GM12878 (cell line): ENCODE results near the gene MMP14. TPM values are rescaled to one million over a fixed set of nuclear protein-coding genes. Genes with fewer than 3 reads are reported as not detected.
"Not testable (repeated sequence)": the region's sequence is repeated elsewhere in the genome, so short reads cannot be mapped to it uniquely, and the experiment has no call there.

ENCODE experiments used
- ATAC-seq: fragments of 200-7000 bp; cut with Tn5 transposase; 3 replicates; pipeline ENCODE4 v1.9.1; 2020; ENCODE audit warnings: mild to moderate bottlenecking, moderate library complexity
- BruUV-seq: library from RNA; stranded (reverse); fragments of 400-500 nt; replicated peaks from 2 replicates; lab custom pipeline; 2021; lab: Mats Ljungman, UMichigan
- CTCF ChIA-PET: fragments of 300-600 bp; sonication (Branson Sonifier 250); formaldehyde crosslinking; extraction: SDS; loops from one replicate; lab custom pipeline; 2021; ENCODE audit warnings: inconsistent platforms; lab: Yijun Ruan, JAX
- POLR2A ChIA-PET: fragments of 350-600 bp; formaldehyde crosslinking; extraction: SDS; loops from one replicate; lab custom pipeline; 2021; ENCODE audit warnings: inconsistent platforms; lab: Charles Lee
- RAD21 ChIA-PET: fragments of 300-600 bp; sonication (Branson Sonifier 250); formaldehyde crosslinking; loops from one replicate; lab custom pipeline; 2023; ENCODE audit warnings: antibody characterized with exemption; ENCODE audit not compliant: unreplicated experiment; lab: Charles Lee
- SMC1A ChIA-PET: fragments of 300-600 bp; sonication (Branson Sonifier 250); formaldehyde crosslinking; loops from one replicate; lab custom pipeline; 2023; ENCODE audit not compliant: unreplicated experiment, uncharacterized antibody; lab: Charles Lee
- DNase-seq: peaks from one replicate; pipeline ENCODE4 v3.0.0-alpha.2; 2011; ENCODE audit warnings: low read depth, low spot score
- FAIRE-seq: peaks from 3 replicates; lab custom pipeline; 2011; peaks lifted over from hg19 to GRCh38; lab: Jason Lieb, UNC
- H2AFZ ChIP-seq: 2 replicates; pipeline ENCODE4 v1.6.0; 2011; ENCODE audit warnings: low read depth, low read length, control low read depth; ENCODE audit not compliant: control insufficient read depth
- H3K27ac ChIP-seq: 2 replicates; pipeline ENCODE4 v1.5.1; 2011; ENCODE audit warnings: control low read depth; ENCODE audit not compliant: control insufficient read depth, insufficient read depth
- H3K27me3 ChIP-seq, 2 experiments: replicated peaks in 1 of 2; 2 replicates each; pipeline versions ENCODE4 v1.6.0 to v1.6.1; 2011; ENCODE audit warnings: low read length in 1 of 2; ENCODE audit not compliant: control insufficient read depth in 2 of 2, insufficient read depth in 2 of 2
- H3K36me3 ChIP-seq, 2 experiments: 2 replicates each; pipeline ENCODE4 v1.5.1; 2011; ENCODE audit warnings: low read length in 1 of 2; ENCODE audit not compliant: control insufficient read depth in 2 of 2, insufficient read depth in 2 of 2
- H3K4me1 ChIP-seq: 2 replicates; pipeline ENCODE4 v1.6.1; 2011; ENCODE audit warnings: mild to moderate bottlenecking, low read length, moderate library complexity, mixed read lengths; ENCODE audit not compliant: control insufficient read depth, insufficient read depth
- H3K4me2 ChIP-seq: 2 replicates; pipeline ENCODE4 v1.6.0; 2011; ENCODE audit warnings: control low read depth; ENCODE audit not compliant: control insufficient read depth, insufficient read depth
- H3K4me3 ChIP-seq: fragments of 200-600 bp; sonication (generic); 2 replicates; pipeline ENCODE4 v1.5.1; 2016
- H3K79me2 ChIP-seq: 2 replicates; pipeline ENCODE4 v1.6.0; 2011; ENCODE audit warnings: low read length; ENCODE audit not compliant: control insufficient read depth, insufficient read depth
- H3K9ac ChIP-seq: 2 replicates; pipeline ENCODE4 v1.8.0; 2011; ENCODE audit warnings: low read length, control low read depth, mixed read lengths; ENCODE audit not compliant: control insufficient read depth, insufficient read depth
- H3K9me3 ChIP-seq: replicated peaks from 3 replicates; pipeline ENCODE4 v1.5.1; 2011; ENCODE audit warnings: mild to moderate bottlenecking, low read length; ENCODE audit not compliant: control insufficient read depth, insufficient read depth
- H4K20me1 ChIP-seq: 2 replicates; pipeline ENCODE4 v1.6.0; 2011; ENCODE audit not compliant: control insufficient read depth, insufficient read depth
- BRCA1 ChIP-seq: IDR thresholded peaks from 2 replicates; pipeline ENCODE4 v1.6.1; 2011; ENCODE audit warnings: low read depth, low read length, improper control_type of control experiment
- SREBF1 ChIP-seq: IDR thresholded peaks from 2 replicates; pipeline ENCODE4 v1.6.1; 2012; ENCODE audit warnings: mild to moderate bottlenecking, low read length
- ZNF274 ChIP-seq: IDR thresholded peaks from one replicate; pipeline ENCODE4 v1.8.0; 2011; ENCODE audit not compliant: insufficient read length, insufficient read depth
- WGBS: methylation state at CpG from one replicate; pipeline ENCODE4 v1.1.6; 2016; ENCODE audit warnings: low lambda C conversion rate; ENCODE audit not compliant: insufficient replicate concordance, insufficient coverage; ENCODE audit errors: missing lambda C conversion rate; 5-methylcytosine and 5-hydroxymethylcytosine counted together
- in situ Hi-C: fragments of 300-500 bp; cut with MboI; formaldehyde crosslinking; loops from 9 replicates; pipeline ENCODE4 v1.14.3; 2018; ENCODE audit warnings: mixed read lengths
- intact Hi-C: fragments of 100-400 bp; cut with micrococcal nuclease; formaldehyde crosslinking; loops from one replicate; pipeline ENCODE4 v1.14.2; 2022; ENCODE audit not compliant: unreplicated experiment
- polyA plus RNA-seq, 11 experiments: library from polyadenylated mRNA; depleted of rRNA in 4 of 11; unstranded in 6 of 11; stranded (reverse) in 5 of 11; fragments of >200 nt; fragmentation: Nextera tagmentation in 4 of 11; fragmentation: Illumina TruSeq in 1 of 11; extraction: Ambion mirVana in 4 of 11; extraction: Trizol in 1 of 11; gene quantifications; 1 replicate in 1 of 11; 2 replicates in 10 of 11; pipeline versions ENCODE4 v1.2.1 to v1.2.3, GENCODE V29; 2011 to 2016; ENCODE audit warnings: inconsistent platforms in 2 of 11, missing spikeins in 2 of 11, low read depth in 1 of 11
- total RNA-seq, 4 experiments: library from RNA; depleted of rRNA in 3 of 4; stranded (reverse); fragments of >200 nt in 3 of 4; fragmentation: Illumina TruSeq in 1 of 4; extraction: Trizol in 1 of 4; gene quantifications; 2 replicates each; pipeline versions ENCODE4 v1.2.1 to v1.2.3, GENCODE V29; 2013 to 2021
- TF ChIP-seq, protein P1 (sequence below): fragments of 450-650 bp; IDR thresholded peaks from 2 replicates; pipeline ENCODE4 v1.6.1; 2017; ENCODE audit warnings: borderline replicate concordance

MMP14 gene
- total and polyA plus RNA-seq, 10 of the 15 experiments (the other 5 are each of a cell fraction or from before 2014, with no cell fraction given), result 0.31 to 1.9 (median 0.70) TPM; not detected in 2

DNA sequence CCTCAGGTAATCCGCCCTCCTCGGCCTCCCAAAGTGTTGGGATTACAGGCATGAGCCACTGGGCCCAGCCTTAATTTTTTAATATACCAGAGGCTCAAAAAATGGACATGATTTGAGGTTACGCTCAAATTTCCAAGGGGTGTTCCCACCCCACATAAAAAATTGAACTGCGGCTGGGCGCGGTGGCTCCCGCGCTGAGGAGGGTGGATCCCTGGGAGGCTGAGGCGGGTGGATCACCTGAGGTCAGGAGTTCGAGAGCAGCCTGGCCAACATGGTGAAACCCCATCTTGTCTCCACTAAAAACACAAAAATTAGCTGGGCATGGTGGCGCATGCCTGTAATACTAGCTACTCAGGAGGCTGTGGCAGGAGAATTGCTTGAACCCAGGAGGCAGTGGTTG is 17.9 kb downstream of the MMP14 start:
- SMC1A ChIA-PET, result interaction anchor here (0.6 to 7.3 kb wide), 26 partner anchors 9 to 464 kb away, joined by 3 to 104 read pairs (median 6); partner anchors contain the start of genes LRP10, MMP14, MRPL52 and OXA1L
- not testable (repeated sequence) for H3K9me3 ChIP-seq

DNA sequence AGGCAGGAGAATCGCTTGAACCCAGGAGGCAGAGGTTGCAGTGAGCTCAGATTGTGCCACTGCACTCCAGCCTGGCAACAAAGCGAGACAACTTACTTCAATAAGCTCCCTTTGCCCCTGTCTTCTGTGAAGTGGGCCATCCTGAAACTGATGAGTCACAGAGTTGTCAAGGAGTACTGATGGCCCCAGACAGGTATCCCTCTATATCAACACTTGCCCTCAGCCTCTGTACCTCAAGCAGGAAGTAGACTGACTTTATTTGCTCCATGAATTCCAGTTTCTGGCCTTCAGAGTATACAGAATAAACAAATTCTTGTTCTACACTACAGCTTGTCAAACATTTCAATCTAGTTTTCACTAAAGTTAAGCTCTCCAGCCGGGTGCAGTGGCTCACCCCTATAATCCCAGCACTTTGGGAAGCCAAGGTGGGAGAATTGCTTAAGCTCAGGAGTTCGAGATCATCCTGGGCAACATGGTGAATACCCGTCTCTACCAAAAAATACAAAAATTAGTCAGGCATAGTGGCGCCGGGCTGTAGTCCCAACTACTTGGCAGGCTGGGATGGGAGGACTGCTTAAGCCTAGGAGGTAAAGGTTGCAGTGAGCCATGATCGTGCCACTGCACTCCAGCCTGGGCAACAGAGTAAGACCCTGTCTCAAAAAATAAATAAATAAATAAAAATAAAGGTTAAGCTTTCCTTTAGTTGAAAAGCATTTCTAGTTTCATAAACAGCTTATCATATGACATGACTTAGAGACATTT is 18.8 kb downstream of the MMP14 start:
- SMC1A ChIA-PET, result interaction anchor here (0.9 to 7.3 kb wide), 21 partner anchors 11 to 298 kb away, joined by 3 to 104 read pairs (median 6); partner anchors contain the start of genes LRP10, MMP14 and OXA1L
- FAIRE-seq (no peak), DNase-seq (no peak), ATAC-seq (no peak)
- in situ Hi-C loops, result loop anchor here (5.0 to 10.0 kb wide), 3 partner anchors 193 to 470 kb away; no protein-coding TSS in a partner anchor
- intact Hi-C loops, result loop anchor here (5.0 kb wide), 1 partner anchor 298 kb away; no protein-coding TSS in a partner anchor
- Histone ChIP-seq H3K4me2 (no peak overlapping the region), H3K4me1 (peaks cover 21% of the 10 kb centered on the region), H3K79me2 (no peaks in the 10 kb centered on the region), H3K27me3 (no peaks in the 10 kb centered on the region), H4K20me1 (no peaks in the 10 kb centered on the region), H3K4me3 (no peak overlapping the region), H2AFZ (no peak overlapping the region), H3K27ac (no peak overlapping the region), H3K9ac (no peak overlapping the region), H3K36me3 (no peaks in the 10 kb centered on the region), H3K9me3 (peaks cover 2% of the 10 kb centered on the region; the same call in 1 of the 3 replicates)
- TF ChIP-seq, protein P1, sequence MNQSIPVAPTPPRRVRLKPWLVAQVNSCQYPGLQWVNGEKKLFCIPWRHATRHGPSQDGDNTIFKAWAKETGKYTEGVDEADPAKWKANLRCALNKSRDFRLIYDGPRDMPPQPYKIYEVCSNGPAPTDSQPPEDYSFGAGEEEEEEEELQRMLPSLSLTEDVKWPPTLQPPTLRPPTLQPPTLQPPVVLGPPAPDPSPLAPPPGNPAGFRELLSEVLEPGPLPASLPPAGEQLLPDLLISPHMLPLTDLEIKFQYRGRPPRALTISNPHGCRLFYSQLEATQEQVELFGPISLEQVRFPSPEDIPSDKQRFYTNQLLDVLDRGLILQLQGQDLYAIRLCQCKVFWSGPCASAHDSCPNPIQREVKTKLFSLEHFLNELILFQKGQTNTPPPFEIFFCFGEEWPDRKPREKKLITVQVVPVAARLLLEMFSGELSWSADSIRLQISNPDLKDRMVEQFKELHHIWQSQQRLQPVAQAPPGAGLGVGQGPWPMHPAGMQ, result 0 out of 2 replicates have a peak, but pooled peaks have one; percentile 8
- no peak for TF ChIP-seq SREBF1
- no peak for TF ChIP-seq BRCA1
- TF ChIP-seq ZNF274, result no peak
- CTCF ChIA-PET, result interaction anchor here (0.6 to 10.0 kb wide), 34 partner anchors 9 to 692 kb away, joined by 3 to 324 read pairs (median 4); partner anchors contain the start of genes LRP10, MRPL52, OXA1L and RBM23
- BruUV-seq, result no TSS peak
- RAD21 ChIA-PET, result interaction anchor here (0.6 to 9.4 kb wide), 21 partner anchors 16 to 536 kb away, joined by 3 to 130 read pairs (median 4); partner anchors contain the start of genes ABHD4, LRP10 and OXA1L
- WGBS, result 86% methylated on average over 8 of the region's 8 CpGs
- POLR2A ChIA-PET, result interaction anchor here (0.6 to 1.1 kb wide), 3 partner anchors 16 to 365 kb away, joined by 3 read pairs; no protein-coding TSS in a partner anchor

More for the DNA sequence above, 17.9 kb downstream of the MMP14 start:
- H2AFZ ChIP-seq, H3K27ac ChIP-seq, H3K4me2 ChIP-seq, FAIRE-seq, DNase-seq, ATAC-seq, H3K4me3 ChIP-seq, H3K27me3 ChIP-seq, BruUV-seq, H3K36me3 ChIP-seq, H4K20me1 ChIP-seq, H3K79me2 ChIP-seq, H3K9ac ChIP-seq: not testable (repeated sequence)
- in situ Hi-C loops (loop anchor here (10.0 kb wide), 1 partner anchor 469 kb away; no protein-coding TSS in a partner anchor), intact Hi-C loops (loop anchor here (5.0 kb wide), 1 partner anchor 297 kb away; no protein-coding TSS in a partner anchor)
- ChIA-PET POLR2A (interaction anchor here (1.4 kb wide), 1 partner anchor 46 kb away, joined by 3 read pairs; no protein-coding TSS in a partner anchor), RAD21 (interaction anchor here (0.6 to 9.4 kb wide), 23 partner anchors 17 to 304 kb away, joined by 3 to 130 read pairs (median 4); partner anchors contain the start of genes ABHD4, LRP10, MRPL52 and OXA1L), CTCF (interaction anchor here (0.7 to 10.0 kb wide), 33 partner anchors 10 to 691 kb away, joined by 3 to 324 read pairs (median 15); partner anchors contain the start of genes DAD1, LRP10, MRPL52 and OXA1L)
- 85% methylated on average over 11 of the region's 11 CpGs for WGBS
- peaks cover 21% of the 10 kb centered on the region for H3K4me1 ChIP-seq
